Aortic smooth muscle cell (primary cell): ENCODE results near the gene PERP. TPM values are rescaled to one million over a fixed set of nuclear protein-coding genes. Genes with fewer than 3 reads are reported as not detected.

ENCODE experiments used
- total RNA-seq: library from RNA; depleted of rRNA; stranded (reverse); fragments of >200 nt; gene quantifications from 2 replicates; pipeline ENCODE4 v1.2.3, GENCODE V29; 2014

PERP gene
- 10.7 and 15.6 TPM in 2 replicates for total RNA-seq

GRCh38 chr6:138107078-138107751 lies at the start of gene PERP:
Gene PERP, minus strand, starts transcription at chr6:138107419. Its CDS starts 79 bp downstream, at chr6:138107340.

Other genes starting within 250 kb of the PERP start
- gene TNFAIP3, start 240.2 kb downstream of the PERP start, total RNA-seq: 11.7 and 23.4 TPM in 2 replicates
- 0.25 and 0.26 TPM in 2 replicates for gene ARFGEF3, start 54.5 kb upstream of the PERP start, total RNA-seq
- not detected in 2 replicates for gene PBOV1, start 111.1 kb upstream of the PERP start, total RNA-seq